Skeletal muscle satellite cell (primary cell): ENCODE measurements around the gene C12orf56.

ENCODE experiments used
- H3K27me3 ChIP-seq: 2 replicates; pipeline ENCODE4 v1.7.0; 2013; ENCODE audit warnings: low read length; ENCODE audit not compliant: control insufficient read depth, insufficient read depth
- H3K36me3 ChIP-seq: 2 replicates; pipeline ENCODE4 v1.7.0; 2013; ENCODE audit warnings: mild to moderate bottlenecking, control low read depth, low read length; ENCODE audit not compliant: insufficient read depth
- H3K4me1 ChIP-seq: 2 replicates; pipeline ENCODE4 v1.7.0; 2013; ENCODE audit warnings: low read length; ENCODE audit not compliant: control insufficient read depth, insufficient read depth
- H3K4me2 ChIP-seq: 2 replicates; pipeline ENCODE4 v1.7.0; 2013; ENCODE audit warnings: mild to moderate bottlenecking, low read length
- H3K4me3 ChIP-seq: 2 replicates; pipeline ENCODE4 v1.7.0; 2013; ENCODE audit warnings: low read length
- H3K9ac ChIP-seq: 2 replicates; pipeline ENCODE4 v1.7.0; 2013; ENCODE audit warnings: mild to moderate bottlenecking, low read depth, low read length, moderate library complexity
- H3K9me3 ChIP-seq: replicated peaks from 2 replicates; pipeline ENCODE4 v1.7.0; 2013; ENCODE audit warnings: mild to moderate bottlenecking, control low read depth, low read length

The C12orf56 gene

GRCh38 chr12:64411427-64411826 lies 20.9 kb upstream of the C12orf56 start:
- H3K36me3 ChIP-seq = peaks cover 59% of the 10 kb centered on the region
- H3K9ac ChIP-seq = no peak overlapping the region
- H3K4me3 ChIP-seq = no peak overlapping the region

GRCh38 chr12:64407342-64408223 lies 17.0 kb upstream of the C12orf56 start:
- H3K9ac ChIP-seq = peak overlapping the region; percentile 25
- H3K4me2 ChIP-seq = no peak overlapping the region
- no peak overlapping the region for H3K4me3 ChIP-seq
- H3K36me3 ChIP-seq = peaks cover 25% of the 10 kb centered on the region
- peaks cover 25% of the 10 kb centered on the region for H3K4me1 ChIP-seq
- no peaks in the 10 kb centered on the region for H3K27me3 ChIP-seq
- H3K9me3 ChIP-seq = no peaks in the 10 kb centered on the region

More at GRCh38 chr12:64411427-64411826, 20.9 kb upstream of the C12orf56 start:
- H3K9me3 ChIP-seq = no peaks in the 10 kb centered on the region
- H3K4me1 ChIP-seq = peaks cover 19% of the 10 kb centered on the region
- H3K4me2 ChIP-seq = no peak overlapping the region
- no peaks in the 10 kb centered on the region for H3K27me3 ChIP-seq

- H3K36me3 ChIP-seq = no peaks in the 10 kb centered on the region
- H3K9ac ChIP-seq = peak overlapping the region; percentile 97
- peak overlapping the region; percentile 93 for H3K4me2 ChIP-seq
- H3K9me3 ChIP-seq = no peaks in the 10 kb centered on the region
- H3K27me3 ChIP-seq = no peaks in the 10 kb centered on the region
- peak overlapping the region; percentile 94 for H3K4me3 ChIP-seq
- H3K4me1 ChIP-seq = peaks cover 26% of the 10 kb centered on the region
Observed at GRCh38 chr12:64404470-64405256, 14.1 kb upstream of the C12orf56 start.

- peak within 1 kb of the TSS; percentile 93 for H3K4me2 ChIP-seq
- H3K4me1 ChIP-seq = peaks cover 20% of the 10 kb centered on the region
- peak within 1 kb of the TSS; percentile 94 for H3K4me3 ChIP-seq
- no peaks in the 10 kb centered on the region for H3K27me3 ChIP-seq
- H3K9me3 ChIP-seq = no peaks in the 10 kb centered on the region
- H3K36me3 ChIP-seq = no peaks in the 10 kb centered on the region
- H3K9ac ChIP-seq = peak within 1 kb of the TSS; percentile 97
Observed at GRCh38 chr12:64403707-64404469, 13.3 kb upstream of the C12orf56 start, which contains the start of gene XPOT. TSS of gene XPOT (plus strand) at chr12:64404392. CDS start at chr12:64410036, 5,644 bp downstream.

- Histone ChIP-seq H3K9ac (no peak overlapping the region), H3K27me3 (no peaks in the 10 kb centered on the region), H3K4me1 (peaks cover 12% of the 10 kb centered on the region), H3K36me3 (no peaks in the 10 kb centered on the region), H3K9me3 (no peaks in the 10 kb centered on the region), H3K4me2 (no peak overlapping the region), H3K4me3 (no peak overlapping the region)
Observed at GRCh38 chr12:64402181-64402580, 11.6 kb upstream of the C12orf56 start.

- no peaks in the 10 kb centered on the region for H3K9me3 ChIP-seq
- peak overlapping the region; percentile 24 for H3K4me3 ChIP-seq
- H3K4me1 ChIP-seq = peaks cover 6% of the 10 kb centered on the region
- no peaks in the 10 kb centered on the region for H3K36me3 ChIP-seq
- no peaks in the 10 kb centered on the region for H3K27me3 ChIP-seq
- H3K4me2 ChIP-seq = peak overlapping the region; percentile 36
- H3K9ac ChIP-seq = no peak overlapping the region
Observed at GRCh38 chr12:64400041-64400440, 9.5 kb upstream of the C12orf56 start.

GRCh38 chr12:64395739-64396138 lies 5.2 kb upstream of the C12orf56 start:
- no peaks in the 10 kb centered on the region for H3K9me3 ChIP-seq
- H3K4me3 ChIP-seq = no peak overlapping the region
- peaks cover 6% of the 10 kb centered on the region for H3K4me1 ChIP-seq
- H3K27me3 ChIP-seq = no peaks in the 10 kb centered on the region
- H3K9ac ChIP-seq = no peak overlapping the region
- H3K4me2 ChIP-seq = no peak overlapping the region
- no peaks in the 10 kb centered on the region for H3K36me3 ChIP-seq

- Histone ChIP-seq H3K36me3 (no peaks in the 10 kb centered on the region), H3K4me1 (no peaks in the 10 kb centered on the region), H3K4me2 (no peak overlapping the region), H3K4me3 (no peak overlapping the region), H3K9me3 (no peaks in the 10 kb centered on the region), H3K27me3 (no peaks in the 10 kb centered on the region), H3K9ac (no peak overlapping the region)
Observed at GRCh38 chr12:64392221-64392620, 1.7 kb upstream of the C12orf56 start.

- Histone ChIP-seq H3K27me3 (no peaks in the 10 kb centered on the region), H3K4me2 (no peak overlapping the region), H3K4me1 (peaks cover 10% of the 10 kb centered on the region), H3K36me3 (no peaks in the 10 kb centered on the region), H3K9me3 (no peaks in the 10 kb centered on the region), H3K4me3 (no peak overlapping the region), H3K9ac (no peak overlapping the region)
Observed at GRCh38 chr12:64389154-64389553, 1.4 kb downstream of the C12orf56 start.

- no peak overlapping the region for H3K9ac ChIP-seq
- no peak overlapping the region for H3K4me2 ChIP-seq
- H3K4me1 ChIP-seq = peaks cover 16% of the 10 kb centered on the region
- H3K27me3 ChIP-seq = no peaks in the 10 kb centered on the region
- no peaks in the 10 kb centered on the region for H3K9me3 ChIP-seq
- H3K4me3 ChIP-seq = no peak overlapping the region
- H3K36me3 ChIP-seq = no peaks in the 10 kb centered on the region
Observed at GRCh38 chr12:64387197-64387816, 3.3 kb downstream of the C12orf56 start.
